Stimulated activated naive CD8-positive, alpha-beta T cell treated with anti-CD3 and anti-CD28 coated beads, Interleukin-15, Interleukin-2, amounts not matched to agents 100 U/mL and 50 U/mL, for 24 hours (primary cell): ENCODE results near the gene ASXL2.
"Not testable (repeated sequence)": the region's sequence is repeated elsewhere in the genome, so short reads cannot be mapped to it uniquely, and the experiment has no call there.

ENCODE experiments used
- ATAC-seq: fragments of 150-1000 bp; cut with Tn5 transposase; one replicate; pipeline ENCODE4 v1.10.0; 2021
- DNase-seq: peaks from one replicate; pipeline ENCODE4 v3.0.0; 2021

ASXL2 gene

GRCh38 chr2:25878361-25879132 is at the start of gene ASXL2:
ASXL2 (minus strand) TSS chr2:25878487; CDS start chr2:25878222, 265 bp downstream.
- ATAC-seq (peak; percentile 92), DNase-seq (peak; percentile 98)

- ATAC-seq: no peak
- DNase-seq: no peak
Observed at GRCh38 chr2:25926984-25927756, 48.9 kb upstream of the ASXL2 start.

- DNase-seq (no peak), ATAC-seq (no peak)
Observed at GRCh38 chr2:25922501-25922900, 44.2 kb upstream of the ASXL2 start.

- DNase-seq (no peak), ATAC-seq (no peak)
Observed at GRCh38 chr2:25920786-25921415, 42.6 kb upstream of the ASXL2 start.

- DNase-seq (no peak), ATAC-seq (no peak)
Observed at GRCh38 chr2:25920336-25920735, 42.0 kb upstream of the ASXL2 start.

- DNase-seq (no peak), ATAC-seq (no peak)
Observed at GRCh38 chr2:25917832-25918231, 39.5 kb upstream of the ASXL2 start.

GRCh38 chr2:25917411-25917810 is 39.1 kb upstream of the ASXL2 start:
- not testable (repeated sequence) for ATAC-seq, DNase-seq

GRCh38 chr2:25915944-25916772 is 37.9 kb upstream of the ASXL2 start:
- ATAC-seq: not testable (repeated sequence)

GRCh38 chr2:25915411-25915810 is 37.1 kb upstream of the ASXL2 start:
- not testable (repeated sequence) for ATAC-seq, DNase-seq

More at GRCh38 chr2:25915944-25916772, 37.9 kb upstream of the ASXL2 start:
- DNase-seq: peak; percentile 39

- not testable (repeated sequence) for DNase-seq, ATAC-seq
Observed at GRCh38 chr2:25913696-25913973, 35.3 kb upstream of the ASXL2 start.

- ATAC-seq: no peak
- DNase-seq: no peak
Observed at GRCh38 chr2:25912851-25913695, 34.8 kb upstream of the ASXL2 start.

- ATAC-seq, DNase-seq: not testable (repeated sequence)
Observed at GRCh38 chr2:25909574-25909973, 31.3 kb upstream of the ASXL2 start.

- ATAC-seq (no peak), DNase-seq (no peak)
Observed at GRCh38 chr2:25905126-25905525, 26.8 kb upstream of the ASXL2 start.

GRCh38 chr2:25903216-25903776 is 25.0 kb upstream of the ASXL2 start:
- ATAC-seq (peak; percentile 23), DNase-seq (no peak)

- ATAC-seq (no peak), DNase-seq (no peak)
Observed at GRCh38 chr2:25899404-25899970, 21.2 kb upstream of the ASXL2 start.

- DNase-seq (no peak), ATAC-seq (no peak)
Observed at GRCh38 chr2:25897506-25897905, 19.2 kb upstream of the ASXL2 start.

- not testable (repeated sequence) for ATAC-seq, DNase-seq
Observed at GRCh38 chr2:25896308-25896707, 18.0 kb upstream of the ASXL2 start.

GRCh38 chr2:25895610-25896009 is 17.3 kb upstream of the ASXL2 start:
- no peak for DNase-seq
- no peak for ATAC-seq

GRCh38 chr2:25895018-25895417 is 16.7 kb upstream of the ASXL2 start:
- DNase-seq: no peak
- no peak for ATAC-seq

- no peak for ATAC-seq
- no peak for DNase-seq
Observed at GRCh38 chr2:25894135-25894830, 16.0 kb upstream of the ASXL2 start.
